VCaP (cell line): ENCODE measurements around the gene ZNF182.
"Not testable (repeated sequence)": the region's sequence is repeated elsewhere in the genome, so short reads cannot be mapped to it uniquely, and the experiment has no call there.

Experiments used
- H3K27ac ChIP-seq: fragments of 450-650 bp; 2 replicates; pipeline ENCODE4 v1.5.1; 2017
- TF ChIP-seq, protein P1 (sequence below): fragments of 450-650 bp; conservative IDR thresholded peaks from 2 replicates; pipeline ENCODE4 v1.5.1; 2017; ENCODE audit warnings: mild to moderate bottlenecking, moderate library complexity

Gene ZNF182

DNA sequence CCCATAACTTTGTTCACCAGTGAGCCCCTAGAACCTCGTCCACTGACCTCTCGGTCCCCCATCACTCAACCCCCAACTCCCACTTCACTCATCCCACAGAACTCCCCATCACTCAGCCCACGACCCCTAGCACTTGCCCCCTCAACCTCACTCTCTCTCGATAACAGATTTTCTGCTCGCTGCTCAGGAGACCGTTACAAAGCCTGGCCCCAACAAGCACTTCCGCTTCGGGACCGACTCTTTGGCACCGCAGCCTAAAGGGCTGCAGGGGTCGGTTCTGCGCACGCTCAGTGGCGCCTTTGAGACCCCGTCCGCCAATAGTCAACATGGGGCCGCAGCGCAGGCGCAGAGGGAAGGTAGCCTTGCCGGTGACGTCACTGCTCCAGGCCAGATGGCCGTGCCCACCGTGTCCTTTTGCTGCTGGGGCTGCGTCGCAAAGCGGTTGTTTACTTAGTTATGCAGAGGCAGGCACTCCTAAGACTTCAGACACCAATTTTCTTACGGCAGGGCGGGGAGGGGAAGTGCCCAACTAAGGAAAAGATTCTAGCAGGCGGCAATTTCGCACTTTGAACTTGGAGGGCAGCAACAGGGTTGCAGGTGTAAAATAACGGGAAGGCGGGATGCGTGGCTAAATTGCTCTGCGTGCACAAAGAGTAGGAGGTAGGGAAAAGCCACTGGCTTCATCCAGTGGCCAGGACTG is at the start of gene ZNF182:
Gene ZNF182, minus strand, starts transcription at position 232 of the 700 bp plus-strand sequence. CDS start 1,380 bp downstream, outside the sequence.
- H3K27ac ChIP-seq, result peak within 1 kb of the TSS; percentile 62
- TF ChIP-seq, protein P1, sequence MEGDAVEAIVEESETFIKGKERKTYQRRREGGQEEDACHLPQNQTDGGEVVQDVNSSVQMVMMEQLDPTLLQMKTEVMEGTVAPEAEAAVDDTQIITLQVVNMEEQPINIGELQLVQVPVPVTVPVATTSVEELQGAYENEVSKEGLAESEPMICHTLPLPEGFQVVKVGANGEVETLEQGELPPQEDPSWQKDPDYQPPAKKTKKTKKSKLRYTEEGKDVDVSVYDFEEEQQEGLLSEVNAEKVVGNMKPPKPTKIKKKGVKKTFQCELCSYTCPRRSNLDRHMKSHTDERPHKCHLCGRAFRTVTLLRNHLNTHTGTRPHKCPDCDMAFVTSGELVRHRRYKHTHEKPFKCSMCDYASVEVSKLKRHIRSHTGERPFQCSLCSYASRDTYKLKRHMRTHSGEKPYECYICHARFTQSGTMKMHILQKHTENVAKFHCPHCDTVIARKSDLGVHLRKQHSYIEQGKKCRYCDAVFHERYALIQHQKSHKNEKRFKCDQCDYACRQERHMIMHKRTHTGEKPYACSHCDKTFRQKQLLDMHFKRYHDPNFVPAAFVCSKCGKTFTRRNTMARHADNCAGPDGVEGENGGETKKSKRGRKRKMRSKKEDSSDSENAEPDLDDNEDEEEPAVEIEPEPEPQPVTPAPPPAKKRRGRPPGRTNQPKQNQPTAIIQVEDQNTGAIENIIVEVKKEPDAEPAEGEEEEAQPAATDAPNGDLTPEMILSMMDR, result no peak

DNA sequence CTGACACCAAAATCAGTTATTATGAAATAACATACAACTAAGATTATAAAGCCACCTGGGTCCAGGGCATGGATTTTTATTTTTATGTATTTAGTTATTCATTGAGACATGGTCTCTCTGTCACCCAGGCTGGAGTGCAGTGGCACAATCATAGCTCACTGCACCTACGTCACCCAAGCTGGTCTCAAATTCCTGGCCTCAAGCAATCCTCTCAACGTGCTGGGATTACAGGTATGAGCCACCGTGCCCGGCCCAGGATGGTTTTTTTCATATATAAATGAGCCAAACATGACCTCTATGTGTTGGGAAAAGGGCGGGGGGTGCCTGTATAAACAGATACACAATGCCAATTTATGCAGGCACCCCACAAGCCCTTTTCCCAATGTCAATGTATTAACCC is 43.1 kb upstream of the ZNF182 start:
- TF ChIP-seq, protein P1, result no peak
- no peak overlapping the region for H3K27ac ChIP-seq

DNA sequence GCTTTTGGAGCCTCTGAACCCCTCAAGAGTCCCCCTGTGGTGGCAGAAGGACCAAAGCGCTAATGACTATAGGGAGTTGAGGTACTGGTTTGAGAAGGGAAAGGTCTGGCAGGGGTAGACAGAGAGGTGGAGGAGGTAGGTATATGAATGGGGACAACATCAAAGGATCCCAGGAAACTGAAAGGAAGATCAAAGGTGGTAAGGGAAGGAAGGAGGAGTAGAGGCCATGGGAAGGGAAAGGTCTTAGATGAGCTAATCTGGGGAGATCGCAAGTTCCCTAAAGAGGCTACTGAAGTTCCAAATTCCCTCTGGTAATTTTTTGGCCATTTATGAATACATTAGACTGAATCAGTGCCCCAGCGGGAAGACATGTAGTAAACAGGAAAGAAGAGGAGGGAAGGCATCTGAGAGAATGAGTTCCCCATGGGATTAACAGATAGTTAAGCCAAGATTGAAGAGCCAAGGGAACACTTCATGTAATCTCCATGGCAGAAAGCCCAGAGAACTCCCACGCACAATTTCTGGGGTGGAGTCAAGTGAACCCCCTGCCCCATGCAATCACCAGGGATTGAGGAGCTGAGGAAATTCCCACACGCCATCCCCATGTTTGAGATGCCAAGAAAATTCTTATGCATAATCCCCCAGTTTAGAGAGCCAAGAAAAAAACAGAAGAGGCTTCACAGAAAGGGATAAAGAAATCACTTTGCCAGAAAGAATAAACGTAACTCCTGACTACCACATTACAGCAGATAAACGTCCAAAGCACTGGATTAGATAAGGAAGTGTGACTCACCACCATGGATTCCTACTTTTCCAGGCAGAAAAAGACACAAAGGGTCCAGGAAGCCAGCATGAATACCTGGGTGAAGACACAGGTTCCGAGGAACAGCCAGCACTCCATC is 41.9 kb upstream of the ZNF182 start:
- H3K27ac ChIP-seq, result no peak overlapping the region
- TF ChIP-seq, protein P1, result no peak

DNA sequence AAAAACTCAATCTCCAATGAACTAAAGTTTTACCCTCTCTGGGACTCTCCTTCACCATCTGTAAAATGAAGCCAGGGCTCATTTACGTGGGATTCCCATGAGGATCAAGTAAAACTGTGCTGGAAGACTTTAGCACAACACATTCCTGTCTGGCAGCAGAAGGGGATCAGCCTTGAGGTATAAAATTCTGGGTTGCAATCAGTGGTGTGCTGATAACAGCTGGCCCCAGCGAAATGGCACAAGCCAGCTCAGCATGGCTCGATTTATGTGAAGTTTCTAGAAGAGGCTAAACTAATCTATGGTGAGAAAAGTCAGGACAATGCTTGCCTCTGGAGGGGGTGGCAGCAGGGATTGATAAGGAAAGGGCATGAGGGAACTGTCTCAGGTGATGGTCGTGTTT is 39.3 kb upstream of the ZNF182 start:
- H3K27ac ChIP-seq, result no peak overlapping the region
- TF ChIP-seq, protein P1, result no peak

DNA sequence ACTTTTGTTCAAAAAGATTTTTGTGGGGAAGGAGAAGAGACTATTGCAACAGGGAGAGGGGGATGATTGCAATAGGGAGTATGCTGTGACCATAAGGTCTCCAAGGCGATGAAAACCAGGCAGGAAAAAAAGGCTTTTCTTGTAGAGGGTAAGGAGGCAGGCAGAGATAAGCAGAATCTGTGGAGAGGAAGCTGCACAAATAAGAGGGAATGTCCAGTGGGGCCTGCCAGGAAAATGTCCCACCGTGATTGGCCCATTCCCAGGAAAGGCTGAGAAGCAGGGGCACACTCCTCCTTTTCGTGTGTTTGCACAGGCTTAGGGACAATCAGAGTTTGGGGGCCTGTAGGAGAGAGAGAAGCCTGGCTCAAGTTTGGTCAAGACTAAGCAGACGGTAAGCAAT is 32.1 kb upstream of the ZNF182 start:
- TF ChIP-seq, protein P1, result no peak
- H3K27ac ChIP-seq, result no peak overlapping the region

DNA sequence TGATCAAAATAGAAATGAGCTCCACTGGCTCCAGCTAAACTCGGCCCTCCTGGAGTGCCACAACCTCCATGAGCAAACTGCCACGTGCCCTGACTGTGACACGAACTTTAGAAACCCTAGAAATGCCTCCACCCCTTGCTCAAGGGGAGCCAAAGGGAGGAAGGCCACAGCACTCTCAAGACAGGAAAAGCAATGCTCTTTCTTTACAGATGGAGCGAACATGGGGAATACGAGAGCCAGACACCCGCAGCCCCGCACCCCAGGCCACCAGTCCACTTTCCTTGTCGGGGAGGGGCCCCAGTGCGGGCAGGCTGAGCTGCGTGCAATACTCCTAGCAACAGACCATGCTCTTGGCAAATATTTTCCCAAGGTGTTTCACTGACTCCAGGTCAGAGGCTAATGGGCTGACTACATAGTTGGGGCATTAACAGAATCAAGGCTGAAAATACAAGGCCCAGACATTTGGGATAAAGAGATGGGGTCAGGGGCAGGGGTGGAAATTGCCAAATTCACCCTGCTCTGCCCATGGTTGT is 26.9 kb upstream of the ZNF182 start:
- not testable (repeated sequence) for H3K27ac ChIP-seq

DNA sequence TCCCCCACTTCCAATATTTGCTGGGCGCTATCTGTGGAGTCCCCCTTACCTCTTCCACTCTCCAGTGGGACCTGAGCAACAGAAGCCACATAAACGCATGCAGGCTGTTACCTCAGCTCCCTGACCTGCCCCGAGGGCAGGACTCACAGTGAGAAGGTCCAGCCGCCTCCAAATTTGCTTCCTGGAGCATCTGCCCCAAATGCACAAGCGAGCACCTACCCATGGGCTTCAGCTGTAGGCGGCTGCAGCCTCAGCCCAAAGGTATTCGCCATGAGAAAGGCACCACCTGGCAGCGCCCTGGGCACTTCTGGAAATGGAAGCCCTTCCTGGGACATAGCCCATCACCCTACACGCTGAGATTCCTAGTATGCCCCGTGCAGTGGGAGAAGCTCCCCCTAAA is 26.4 kb upstream of the ZNF182 start:
- TF ChIP-seq, protein P1, result no peak
- H3K27ac ChIP-seq, result no peak overlapping the region
